ENCODE data around the gene CHMP1A. TPM values are rescaled to one million over a fixed set of nuclear protein-coding genes. Genes with fewer than 3 reads are reported as not detected.

The CHMP1A gene
- total RNA-seq, 1 experiment from 2014 or later = 158 TPM

- TF ChIP-seq REST (IDR thresholded peaks at IDR 0.05; ENCODE audit: low read depth) (no peak), TCF7L2 (IDR thresholded peaks at IDR 0.05; ENCODE audit: borderline replicate concordance, extremely low read depth, insufficient read depth, insufficient read length) (no peak), SP1 (IDR thresholded peaks at IDR 0.05; ENCODE audit: low read depth) (no peak)
Measured at GRCh38 chr16:89600956-89601355, 56.6 kb downstream of the CHMP1A start (continued).

GRCh38 chr16:89600427-89600826 is 57.1 kb downstream of the CHMP1A start:
- peaks cover 0 to 6% of the 10 kb centered on the region in 2 experiments; a peak in 1 of 4 replicates for H3K36me3 ChIP-seq (ENCODE audit: control insufficient read depth in 1 of 2, insufficient read depth in 2 of 2, low read length in 2 of 2)
- ChIA-PET POLR2A (no interaction called here), CTCF (interaction anchor here (1.1 to 2.1 kb wide), 5 partner anchors 9 to 260 kb away, joined by 3 to 17 read pairs (median 5); no protein-coding TSS in a partner anchor), RAD21 (ENCODE audit: low non-redundant PET in 1 of 2, low total read pairs in 2 of 2, uncharacterized antibody in 2 of 2, unreplicated experiment in 2 of 2) (interaction anchor here in 1 of 2 experiments (1.7 kb wide), 1 partner anchor 41 kb away, joined by 10 read pairs; no protein-coding TSS in a partner anchor)
- no TSS peak for BruUV-seq (replicated peaks)
- no peaks in the 10 kb centered on the region for H3K9me2 ChIP-seq (ENCODE audit: insufficient read depth)
- no peak overlapping the region for H3K4me2 ChIP-seq (ENCODE audit: low read length)
- H2AFZ ChIP-seq (ENCODE audit: low read depth, low read length, poor library complexity, severe bottlenecking) = no peak overlapping the region
- no peaks in the 10 kb centered on the region for H4K20me1 ChIP-seq (ENCODE audit: insufficient read depth)
- H3K79me2 ChIP-seq (ENCODE audit: insufficient read depth, low read length) = no peaks in the 10 kb centered on the region
- DNase-seq (ENCODE audit: low read depth, low spot score) (no peak), ATAC-seq (no peak)
- TF ChIP-seq ZNF274 (IDR thresholded peaks at IDR 0.05; ENCODE audit: low read depth, low read length) (no peak), FOSL1 (IDR thresholded peaks at IDR 0.05; ENCODE audit: low read depth) (no peak), REST (IDR thresholded peaks at IDR 0.05; ENCODE audit: low read depth) (no peak), JUND (IDR thresholded peaks at IDR 0.05) (no peak), SIN3A (IDR thresholded peaks at IDR 0.05; ENCODE audit: low read depth) (no peak), EZH2 (IDR thresholded peaks at IDR 0.05) (no peak), CBX3 (IDR thresholded peaks at IDR 0.05; ENCODE audit: low read depth) (no peak)
- H3K4me3 ChIP-seq (replicated peaks in 1 of 2; ENCODE audit: low read depth in 1 of 2, low read length in 2 of 2) = no peak overlapping the region
- H3K27ac ChIP-seq (ENCODE audit: low read depth, low read length) = no peak overlapping the region; the same call in 1 of the 2 replicates
- peaks cover 28 to 51% of the 10 kb centered on the region in 2 experiments for H3K4me1 ChIP-seq (ENCODE audit: control insufficient read depth in 1 of 2, insufficient read depth in 2 of 2, low read length in 2 of 2)
- H3K9ac ChIP-seq (ENCODE audit: low read length) = no peak overlapping the region
- intact Hi-C loops (cut with micrococcal nuclease) = no loop called here
- no peaks in the 10 kb centered on the region for H3K27me3 ChIP-seq (ENCODE audit: insufficient read depth, low read length)
- H3K9me3 ChIP-seq (ENCODE audit: control insufficient read depth in 1 of 2, insufficient read depth in 1 of 2, low read depth in 1 of 2, low read length in 2 of 2) = no peaks in the 10 kb centered on the region

Measured in HCT116 (cell line).